HG03045 (cell line): ENCODE results near the gene TMEM63B.
"Not testable (repeated sequence)": the region's sequence is repeated elsewhere in the genome, so short reads cannot be mapped to it uniquely, and the experiment has no call there.

ENCODE experiments used
- ATAC-seq: cut with Tn5 transposase; IDR thresholded peaks from one replicate; pipeline ENCODE4 v1.9.1; 2021; ENCODE audit warnings: mild to moderate bottlenecking, moderate library complexity; ENCODE audit not compliant: unreplicated experiment

The TMEM63B gene

DNA sequence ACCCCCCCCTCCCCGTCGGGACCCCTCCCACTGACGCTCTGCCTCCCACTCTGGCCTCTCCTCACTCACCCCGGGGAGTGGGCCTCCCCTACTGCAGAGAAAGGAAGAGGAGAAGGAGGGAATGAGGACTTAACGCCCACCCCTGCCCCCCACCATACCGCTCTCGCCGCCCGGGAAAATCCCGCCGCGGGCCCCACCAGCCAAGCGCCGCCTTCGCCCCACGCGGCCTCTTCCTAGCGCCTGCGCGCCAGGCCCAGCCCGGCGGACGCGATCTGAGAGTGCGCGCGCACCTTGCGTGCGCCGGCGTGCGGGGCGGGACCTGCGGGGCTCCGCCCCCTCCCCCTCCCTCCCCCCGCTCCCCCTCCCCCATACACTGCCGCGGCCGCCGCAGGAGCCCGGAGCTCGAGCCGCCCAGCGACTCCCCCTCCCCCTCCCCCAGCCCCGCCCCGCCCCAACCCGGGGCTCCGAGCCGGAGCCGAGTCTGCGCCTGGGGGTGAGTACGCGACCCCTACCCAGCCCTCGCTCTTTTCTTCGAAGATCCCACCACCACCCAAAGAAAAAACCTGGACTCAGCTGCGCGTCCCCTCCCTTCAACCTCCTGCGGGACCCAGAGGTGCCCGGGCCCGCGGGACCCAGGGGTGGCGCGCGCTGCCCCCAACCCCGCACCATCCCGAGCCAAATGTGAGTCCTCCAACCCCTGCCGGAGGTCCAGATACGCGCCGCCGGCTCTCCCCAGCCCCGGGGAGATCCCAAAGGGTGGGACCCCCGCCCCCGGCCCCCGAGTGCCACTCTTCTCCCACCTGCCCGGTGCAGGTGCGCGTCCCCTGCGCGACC is at the start of gene TMEM63B, which contains the start of gene MRPL14:
TSS of gene TMEM63B (plus strand) at position 369 of the 834 bp plus-strand sequence. CDS start 7,031 bp downstream, outside the sequence.
TSS of gene MRPL14 (minus strand) at position 267 of the 834 bp plus-strand sequence. CDS start 10,841 bp downstream, outside the sequence.
- peak; percentile 75 for ATAC-seq

DNA sequence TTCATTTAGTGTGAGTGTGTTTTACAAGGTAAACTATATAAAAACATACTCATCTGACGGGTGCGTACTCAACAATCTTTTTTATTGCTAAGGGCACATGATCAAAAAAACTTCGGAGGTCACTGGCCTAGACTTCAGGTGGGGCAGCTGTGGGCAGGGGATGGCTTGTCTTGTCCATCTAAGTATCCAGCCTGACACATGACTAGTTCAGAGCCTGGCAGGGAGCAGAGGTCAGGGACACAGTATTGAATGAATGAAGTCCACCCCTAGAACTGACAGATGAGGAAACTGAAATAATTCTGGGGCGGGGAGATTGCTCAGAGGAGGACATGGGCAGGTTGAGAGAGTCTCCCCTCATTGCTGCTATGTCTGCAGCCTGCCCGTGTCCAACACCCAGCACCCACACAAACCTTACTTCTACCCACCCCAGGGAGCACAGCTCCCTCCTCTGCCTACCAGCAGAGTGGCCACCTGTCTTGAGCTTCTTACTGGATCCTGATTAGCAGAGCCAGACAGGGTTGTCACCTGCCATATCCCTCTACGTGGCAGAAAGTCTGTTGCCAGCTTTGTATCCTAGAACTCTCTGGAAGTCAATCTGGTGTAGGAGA is 49.0 kb upstream of the TMEM63B start:
- no peak for ATAC-seq

DNA sequence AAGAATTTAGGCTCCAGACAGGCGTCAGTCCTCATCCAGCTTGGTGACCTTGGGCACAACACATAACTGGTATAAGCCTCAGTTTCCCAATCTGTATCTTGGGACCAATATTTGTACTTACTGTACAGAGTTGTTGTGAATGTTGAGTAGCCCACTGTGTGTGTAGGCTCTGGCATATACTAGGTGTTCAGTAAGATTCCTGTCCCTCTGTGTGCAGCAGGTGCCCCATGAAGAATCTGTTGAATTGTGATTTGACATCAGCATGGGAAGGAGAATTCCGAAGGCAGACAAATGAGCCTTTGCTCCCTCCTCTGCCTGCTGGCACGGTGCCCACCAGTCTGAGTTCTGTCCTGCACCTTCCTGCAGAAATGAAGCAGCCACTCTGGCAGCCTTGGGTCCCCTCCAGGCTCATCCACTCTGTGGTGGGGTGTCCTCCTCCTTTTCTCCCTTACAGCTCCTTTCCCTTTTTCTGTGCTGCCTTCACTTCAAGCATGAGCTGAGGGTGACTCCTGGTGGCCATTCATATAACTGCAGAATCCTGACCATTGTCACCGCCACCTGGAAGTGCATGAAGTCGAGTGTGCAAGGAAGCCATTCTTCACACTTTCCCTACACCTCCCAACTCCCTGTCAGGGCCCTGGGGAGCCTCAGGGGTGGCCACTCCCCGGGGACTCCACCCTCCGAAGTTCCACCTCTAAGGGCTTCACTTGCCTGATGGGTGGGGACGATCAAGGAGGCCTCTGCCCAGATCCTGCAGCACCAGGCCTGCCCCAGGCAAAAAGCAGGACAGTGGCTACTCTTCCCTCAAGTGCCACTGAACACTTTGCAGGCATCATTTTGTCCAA is 48.3 kb upstream of the TMEM63B start:
- no peak for ATAC-seq

DNA sequence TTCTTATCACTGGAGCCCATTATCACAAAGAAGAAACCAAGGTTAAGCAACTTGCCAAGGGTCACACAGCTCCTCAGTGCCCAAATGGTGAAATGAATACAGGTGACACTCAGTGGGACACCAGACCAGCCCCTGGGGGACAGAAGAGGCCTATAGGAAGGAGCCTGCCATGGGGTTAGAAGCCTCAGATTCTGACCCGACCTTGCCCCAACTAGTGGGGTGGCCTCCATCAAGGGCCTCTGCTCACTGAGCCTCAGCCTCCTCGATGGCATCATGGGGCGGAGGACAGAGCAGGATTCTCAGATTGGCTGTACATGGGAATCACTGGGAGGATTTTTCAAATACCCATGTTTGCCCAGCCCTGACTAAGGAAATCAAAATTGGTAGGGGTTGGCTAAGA is 47.7 kb upstream of the TMEM63B start:
- no peak for ATAC-seq

DNA sequence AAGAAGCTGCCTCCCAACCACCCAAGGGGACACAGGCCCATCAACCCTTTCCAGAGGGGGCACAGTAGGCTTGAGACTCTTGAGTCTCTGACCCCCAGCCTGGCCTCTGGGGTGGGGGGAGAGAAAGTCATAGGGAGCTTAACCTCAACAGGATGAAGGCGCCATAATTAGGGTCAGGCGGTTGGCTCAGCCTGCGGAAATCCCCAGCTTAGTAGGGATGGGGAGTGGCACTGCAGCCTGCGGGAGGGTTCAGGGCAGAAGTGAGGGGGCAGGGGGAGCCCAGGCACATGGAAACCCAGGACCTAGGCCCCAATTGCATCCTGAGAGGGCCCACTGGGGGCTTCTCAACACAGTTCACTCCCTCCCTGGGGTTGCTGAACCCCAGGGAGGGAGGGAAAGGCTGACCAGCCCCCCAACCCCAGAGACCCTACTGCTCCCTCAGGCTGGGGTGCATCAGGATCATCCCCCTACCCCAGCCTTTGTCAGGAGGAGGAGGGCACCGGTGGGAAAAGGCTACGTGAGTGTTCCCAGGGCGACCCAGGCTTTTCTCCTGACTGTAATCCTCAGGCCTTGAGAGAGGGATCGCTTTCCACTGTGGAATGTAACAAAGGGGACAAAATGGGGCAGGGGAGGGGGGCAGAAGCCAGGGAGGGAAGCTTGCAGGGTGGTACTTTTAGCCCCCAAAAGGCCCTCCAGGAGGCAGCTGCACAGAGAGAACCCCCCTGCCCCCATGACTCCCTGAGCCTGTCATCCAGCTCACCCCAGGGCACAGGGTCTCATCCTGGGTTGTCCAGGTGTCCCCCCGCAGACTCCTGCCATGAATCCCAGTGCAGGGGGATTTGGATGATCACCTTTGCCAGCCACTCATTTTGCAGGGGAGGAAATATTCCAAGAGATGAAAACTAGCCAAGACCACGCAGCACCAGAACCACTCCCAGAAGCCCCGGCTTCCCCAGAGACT is 46.5 kb upstream of the TMEM63B start:
- ATAC-seq, result no peak

DNA sequence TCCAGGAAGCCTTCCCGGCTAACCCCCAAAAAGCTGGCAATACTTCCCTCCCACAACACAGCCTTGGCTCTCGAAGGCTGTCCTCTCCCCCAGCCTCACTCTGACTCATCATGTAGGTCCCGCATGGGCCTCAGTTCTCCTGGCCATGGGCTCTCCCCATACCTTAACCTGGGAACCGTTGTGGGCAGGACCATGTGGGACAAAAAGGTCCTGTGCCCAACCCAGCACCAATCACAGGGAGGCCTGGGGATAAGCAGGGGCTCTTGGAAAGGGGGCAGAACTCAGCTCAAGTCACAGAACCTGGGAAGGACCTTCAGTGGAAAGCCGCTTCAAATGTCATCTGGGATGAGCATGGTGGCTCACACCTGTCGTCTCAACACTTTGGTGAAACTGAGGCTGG is 45.6 kb upstream of the TMEM63B start:
- no peak for ATAC-seq

DNA sequence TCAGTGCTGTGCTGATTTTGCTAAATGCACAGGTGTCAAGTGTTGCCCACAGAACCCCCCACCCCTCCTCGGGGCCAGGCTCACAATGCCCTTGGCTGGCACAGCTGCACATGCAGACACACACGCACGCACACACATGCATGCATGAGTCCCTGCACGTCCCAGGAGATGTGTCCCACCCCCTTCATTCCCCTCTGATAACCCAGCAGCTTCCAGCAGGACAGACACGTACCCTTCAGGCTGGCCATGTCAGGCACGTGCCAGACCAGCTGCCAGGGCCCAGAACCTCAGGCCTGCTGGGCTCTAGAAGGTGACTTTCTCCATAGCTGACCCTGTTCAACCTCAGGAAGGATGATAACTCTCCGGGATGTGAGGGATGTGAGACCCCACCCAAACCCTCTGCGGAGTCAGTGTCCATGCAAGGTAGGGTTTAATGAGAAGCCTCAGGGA is 44.5 kb upstream of the TMEM63B start:
- no peak for ATAC-seq

DNA sequence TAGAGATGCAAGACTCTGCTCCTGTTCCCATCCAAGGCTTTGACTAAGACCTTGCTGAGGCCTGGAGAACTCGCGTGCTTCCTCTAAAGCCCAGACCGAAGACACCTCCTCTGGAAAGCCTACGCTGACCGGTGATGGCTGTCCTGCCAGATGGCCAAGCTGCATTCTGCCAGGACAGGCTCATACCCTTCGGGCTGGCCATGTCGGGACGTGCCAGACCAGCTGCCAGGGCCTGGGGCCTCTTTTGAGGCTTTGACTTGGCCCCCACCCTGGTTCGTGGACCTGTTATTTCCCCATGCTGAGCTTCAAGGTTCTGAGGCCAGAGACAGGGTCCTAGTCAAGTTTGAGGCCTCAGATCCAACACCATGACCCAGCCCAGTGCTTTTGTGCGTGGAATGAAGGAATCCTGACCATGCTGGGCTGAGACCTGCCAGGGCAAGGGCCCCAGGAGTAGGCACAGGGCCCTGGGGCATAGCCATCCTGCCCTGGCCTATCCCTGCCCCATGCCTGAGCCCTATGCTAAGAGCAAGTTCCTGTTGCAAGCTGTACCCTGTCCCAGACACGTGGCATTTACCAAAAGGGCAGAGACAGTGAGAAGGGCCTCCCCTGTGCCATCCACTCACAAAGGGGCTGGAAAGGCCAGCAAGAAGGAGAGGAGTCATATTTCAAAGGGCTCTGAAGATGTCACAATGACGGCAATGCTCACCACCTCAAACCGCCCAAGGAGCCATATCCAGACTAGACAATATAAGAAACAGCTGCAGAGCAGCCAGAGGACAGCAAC is 42.9 kb upstream of the TMEM63B start:
- no peak for ATAC-seq

DNA sequence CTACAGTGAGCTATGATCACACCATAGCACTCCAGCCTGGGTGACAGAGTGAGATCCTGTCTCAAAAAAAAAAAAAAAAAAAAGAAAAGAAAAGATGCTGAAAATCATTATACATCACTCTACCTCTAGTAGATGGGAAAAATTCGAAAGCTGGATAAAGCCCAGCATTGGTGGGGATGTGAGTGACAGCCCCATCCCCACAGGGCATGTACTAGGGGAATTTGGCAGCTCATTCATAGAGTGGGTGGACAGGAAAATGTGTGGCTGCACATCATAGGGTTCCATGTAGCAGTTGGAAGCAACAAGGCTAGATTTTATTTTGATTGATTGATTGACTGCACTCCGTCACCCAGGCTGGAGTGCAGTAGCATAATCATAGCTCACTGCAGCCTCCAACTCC is 42.1 kb upstream of the TMEM63B start:
- no peak for ATAC-seq

DNA sequence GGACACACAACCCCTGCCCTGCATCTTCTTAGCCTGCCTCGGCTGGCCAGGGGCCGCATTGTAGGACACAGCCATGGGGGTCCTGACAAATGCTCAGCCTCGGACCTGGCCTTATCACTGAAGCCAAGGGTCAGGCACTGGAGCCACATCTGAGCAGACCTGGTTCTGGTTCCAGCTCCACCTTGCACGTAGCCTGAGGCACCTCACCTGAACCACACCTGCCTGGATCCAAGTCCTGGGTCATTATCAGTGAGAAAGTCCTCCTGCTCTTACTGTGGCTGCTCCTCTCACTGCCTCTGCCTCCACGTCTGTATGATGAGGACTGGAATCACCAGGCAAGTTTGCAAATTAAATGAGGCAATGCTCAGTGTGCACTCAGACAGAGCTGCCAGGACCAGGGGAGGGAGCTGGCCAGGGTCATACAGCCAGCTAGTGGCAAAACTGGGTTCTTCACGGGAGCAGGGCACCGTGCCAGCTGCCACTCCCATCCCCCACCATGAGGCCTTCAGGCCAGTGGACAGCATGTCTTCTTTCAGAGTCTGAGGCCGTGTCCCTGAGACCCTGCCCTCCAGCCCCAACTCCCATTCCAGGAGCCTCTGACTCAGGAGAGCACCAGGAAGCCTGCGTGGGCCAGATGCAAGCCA is 40.3 kb upstream of the TMEM63B start:
- no peak for ATAC-seq

DNA sequence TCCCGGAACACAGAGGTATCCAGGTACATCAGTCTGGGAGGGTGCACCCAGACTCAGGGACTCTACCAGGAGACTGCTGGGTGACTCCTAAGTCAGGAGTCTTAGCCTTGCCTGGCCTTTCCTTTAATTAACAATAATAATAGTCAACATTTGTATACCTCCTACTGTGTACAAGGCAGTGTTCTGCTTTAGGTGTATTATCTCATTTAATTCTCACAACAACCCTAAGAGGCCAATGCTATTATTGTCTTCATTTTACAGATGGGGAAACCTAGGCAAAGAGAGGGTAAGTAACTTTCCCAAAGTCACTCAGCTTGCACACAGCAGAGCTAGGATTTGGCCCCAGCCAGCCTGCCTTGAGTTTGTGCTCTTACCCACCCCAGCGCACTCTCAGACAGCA is 39.7 kb upstream of the TMEM63B start:
- ATAC-seq, result no peak

DNA sequence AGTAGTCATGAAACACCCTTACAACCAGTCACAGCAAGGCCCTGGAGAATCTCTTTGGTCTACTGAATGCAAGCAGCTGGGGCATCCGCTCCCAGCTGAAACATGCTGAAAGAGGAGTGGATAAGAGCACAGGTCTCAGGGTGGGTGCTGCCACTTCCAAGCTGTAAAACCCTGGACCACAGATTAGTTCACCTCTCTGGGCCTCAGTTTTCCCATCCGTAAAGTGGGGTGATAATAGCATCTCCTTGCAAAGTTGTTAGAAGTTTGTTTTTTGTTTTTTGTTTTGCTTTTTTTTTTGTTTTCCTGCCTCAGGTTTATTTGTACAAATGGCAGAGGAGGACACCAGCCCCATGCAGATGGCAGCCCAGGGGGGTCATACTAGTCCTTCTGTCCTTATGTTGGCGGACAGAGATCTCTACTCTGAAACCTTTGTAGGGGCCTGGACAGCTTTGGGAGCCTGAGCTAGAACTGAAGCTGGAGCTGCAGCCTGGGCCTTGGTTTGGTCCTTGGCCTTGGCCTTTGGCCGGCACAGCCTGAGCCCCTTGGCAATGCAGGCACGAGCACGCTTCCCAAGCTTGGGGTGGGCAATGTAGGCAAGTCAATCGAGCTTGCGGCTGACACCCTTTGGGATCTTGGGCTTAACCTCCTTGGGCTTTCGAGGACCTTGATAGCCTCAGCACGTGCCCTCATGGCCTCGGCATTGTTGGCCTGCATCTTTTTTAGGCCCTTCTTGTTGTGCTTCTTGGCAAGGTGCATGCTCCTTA is 38.3 kb upstream of the TMEM63B start:
- no peak for ATAC-seq

DNA sequence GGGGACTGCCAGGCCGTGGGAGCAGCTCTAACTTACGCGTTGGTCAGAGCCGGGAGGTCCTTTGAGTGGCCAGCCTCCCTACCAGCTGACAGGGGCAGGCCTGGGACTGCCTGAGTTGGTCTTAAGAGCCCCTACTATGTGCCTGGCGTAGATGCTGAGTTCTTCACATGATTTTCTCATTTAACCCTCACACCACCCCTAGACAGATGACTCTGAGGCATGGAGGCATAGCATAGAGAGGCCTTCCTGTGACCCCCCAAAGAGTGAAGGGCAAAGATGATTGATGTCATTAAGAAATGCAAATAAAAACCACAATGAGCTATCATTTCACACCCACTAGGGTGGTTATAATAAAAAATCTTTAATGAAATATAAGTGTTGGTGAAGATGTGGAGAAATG is 36.9 kb upstream of the TMEM63B start:
- ATAC-seq, result no peak

DNA sequence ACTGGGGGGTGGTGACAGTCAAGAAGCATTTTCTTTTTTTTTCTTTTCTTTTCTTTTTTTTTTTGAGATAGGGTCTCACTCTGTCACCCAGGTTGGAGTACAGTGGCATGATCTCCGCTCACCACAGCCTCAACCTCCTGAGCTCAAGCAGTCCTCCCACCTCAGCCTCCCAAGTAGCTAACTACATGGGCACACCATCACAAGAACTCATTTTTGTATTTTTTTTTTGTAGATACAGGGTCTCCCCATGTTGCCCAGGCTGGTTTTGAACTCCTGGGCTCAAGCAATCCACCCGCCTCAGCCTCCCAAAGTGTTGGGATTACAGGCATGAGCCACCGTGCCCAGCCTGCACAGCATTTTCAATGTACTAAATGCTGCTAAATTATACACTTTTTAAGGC is 36.0 kb upstream of the TMEM63B start:
- ATAC-seq, result not testable (repeated sequence)

DNA sequence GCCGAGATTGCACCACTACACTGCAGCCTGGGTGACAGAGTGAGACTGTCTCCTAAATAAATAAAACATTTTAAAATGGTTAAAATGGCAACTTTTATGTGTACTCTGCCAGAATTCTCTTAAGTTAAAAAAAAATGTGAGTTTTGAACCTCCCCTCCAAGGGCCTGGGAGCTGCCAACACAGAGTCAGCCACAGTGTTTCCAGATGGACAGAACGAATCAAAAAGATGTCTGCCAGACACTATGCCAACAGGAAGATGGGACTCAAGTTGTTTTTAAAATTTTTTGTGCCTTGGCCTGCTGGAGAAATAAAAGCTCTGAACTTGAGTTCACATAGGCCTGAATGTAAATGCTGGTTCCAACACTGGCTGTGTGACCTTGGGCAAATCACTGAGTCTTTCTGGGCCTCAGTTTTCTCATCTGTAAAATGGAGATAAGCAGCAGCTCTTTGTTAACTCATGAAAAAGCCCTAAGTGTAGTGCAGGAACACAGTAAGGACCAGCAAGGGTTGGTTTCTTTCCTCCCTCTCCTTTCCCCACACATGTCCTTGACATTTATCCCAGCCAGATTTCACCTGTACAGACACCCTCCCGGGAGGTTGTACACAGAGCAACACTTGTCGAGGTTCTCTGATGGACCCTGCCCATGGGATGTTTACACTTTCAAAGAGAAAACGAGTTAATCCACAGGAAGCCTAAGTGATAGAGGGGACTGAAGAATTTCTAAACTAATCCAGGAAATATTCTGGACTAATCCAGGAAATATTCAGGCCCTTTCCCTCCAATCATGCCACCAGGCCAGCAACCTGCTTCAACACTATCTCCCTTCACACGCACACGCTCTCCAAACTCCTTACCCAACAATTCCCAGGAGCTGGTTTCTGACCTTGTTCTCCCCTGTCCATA is 35.1 kb upstream of the TMEM63B start:
- no peak for ATAC-seq

DNA sequence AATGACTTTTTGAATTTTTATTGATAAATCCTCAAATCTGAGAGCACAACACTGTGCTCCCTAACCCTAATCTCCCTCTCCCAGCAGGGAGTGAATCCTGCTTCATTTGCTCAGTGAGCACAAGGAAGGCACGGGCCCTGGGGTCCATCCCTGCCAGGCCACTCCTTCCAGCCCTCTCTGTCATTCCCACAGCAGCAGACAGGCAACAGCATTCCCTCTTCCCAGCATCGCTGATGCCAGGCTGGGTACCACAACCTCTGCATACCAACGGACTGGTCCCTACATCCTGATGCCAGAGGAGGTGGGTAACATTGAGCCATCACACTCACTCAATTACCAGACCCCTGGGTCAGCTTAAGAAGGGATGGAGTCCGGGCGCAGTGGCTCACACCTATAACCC is 34.3 kb upstream of the TMEM63B start:
- no peak for ATAC-seq

DNA sequence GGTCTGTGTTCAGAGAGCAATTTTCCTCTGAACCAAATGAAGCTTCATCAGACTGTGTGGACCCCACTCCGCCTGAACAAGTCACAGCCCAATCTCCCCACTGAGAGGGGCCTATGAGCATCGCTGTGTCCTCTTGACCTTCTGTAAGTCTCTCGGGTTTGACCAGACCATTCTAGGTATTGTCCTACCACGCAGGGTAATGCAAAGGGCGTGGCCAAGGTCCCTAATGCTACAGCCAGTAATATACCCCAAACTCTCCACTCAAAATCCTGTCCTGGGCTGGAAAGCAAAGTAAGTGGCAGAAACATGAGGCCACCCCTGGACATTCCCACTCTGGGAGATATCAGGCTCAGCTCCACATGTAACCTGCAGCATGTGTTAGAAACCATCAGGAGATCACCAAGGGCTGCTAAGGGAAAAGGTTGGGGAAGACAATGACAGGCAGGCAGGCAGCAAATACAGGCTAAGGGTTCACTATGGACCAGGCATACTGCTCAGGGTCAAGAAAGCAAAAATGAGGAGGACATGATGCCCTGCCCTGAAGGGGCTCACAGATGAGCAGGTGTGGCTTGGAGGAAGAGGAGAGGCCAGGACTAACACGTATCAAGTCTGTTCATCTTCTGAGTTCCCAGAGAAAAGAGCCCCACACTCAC is 33.5 kb upstream of the TMEM63B start:
- ATAC-seq, result no peak
